ENCODE measurements around the gene HS6ST1. TPM values are rescaled to one million over a fixed set of nuclear protein-coding genes. Genes with fewer than 3 reads are reported as not detected.

HS6ST1 gene
- total RNA-seq, 1 experiment from 2014 or later = 20.3 TPM

DNA sequence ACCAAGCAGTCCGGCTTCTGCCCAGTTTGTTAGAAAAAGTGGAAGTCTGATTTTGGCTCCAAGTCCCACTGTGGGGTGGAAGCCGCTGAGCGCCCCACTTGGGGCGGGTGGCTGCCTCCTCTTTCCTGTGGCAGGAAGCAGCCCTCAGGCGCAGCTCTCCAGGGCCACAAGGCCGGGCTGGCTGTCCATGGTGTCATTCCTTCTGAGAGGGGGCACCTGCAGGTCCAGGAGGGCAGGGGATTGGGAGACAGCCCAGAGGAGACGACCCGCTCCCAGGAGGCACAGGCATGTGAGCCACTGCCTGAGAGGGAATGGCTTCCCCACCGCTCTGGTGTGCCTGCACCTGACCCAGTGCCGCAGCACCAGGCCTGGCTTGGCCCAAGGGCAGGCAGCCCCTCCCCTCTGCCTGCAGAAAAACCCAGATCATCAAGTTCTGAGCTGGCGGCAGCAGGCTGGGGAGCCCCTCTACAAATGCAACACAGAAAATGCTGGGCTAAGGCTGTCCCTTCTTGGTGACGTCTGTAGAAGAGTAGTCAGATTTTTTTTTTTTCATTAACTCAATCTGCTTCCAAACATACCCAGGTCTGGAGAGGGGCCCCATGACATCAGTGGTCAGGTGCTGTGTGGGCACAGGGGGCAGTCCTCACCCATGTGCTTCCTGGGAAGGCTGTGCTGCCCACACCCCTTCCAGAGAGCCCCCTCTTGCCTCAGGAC, 38.4 kb downstream of the HS6ST1 start:
- TF ChIP-seq, protein P1, sequence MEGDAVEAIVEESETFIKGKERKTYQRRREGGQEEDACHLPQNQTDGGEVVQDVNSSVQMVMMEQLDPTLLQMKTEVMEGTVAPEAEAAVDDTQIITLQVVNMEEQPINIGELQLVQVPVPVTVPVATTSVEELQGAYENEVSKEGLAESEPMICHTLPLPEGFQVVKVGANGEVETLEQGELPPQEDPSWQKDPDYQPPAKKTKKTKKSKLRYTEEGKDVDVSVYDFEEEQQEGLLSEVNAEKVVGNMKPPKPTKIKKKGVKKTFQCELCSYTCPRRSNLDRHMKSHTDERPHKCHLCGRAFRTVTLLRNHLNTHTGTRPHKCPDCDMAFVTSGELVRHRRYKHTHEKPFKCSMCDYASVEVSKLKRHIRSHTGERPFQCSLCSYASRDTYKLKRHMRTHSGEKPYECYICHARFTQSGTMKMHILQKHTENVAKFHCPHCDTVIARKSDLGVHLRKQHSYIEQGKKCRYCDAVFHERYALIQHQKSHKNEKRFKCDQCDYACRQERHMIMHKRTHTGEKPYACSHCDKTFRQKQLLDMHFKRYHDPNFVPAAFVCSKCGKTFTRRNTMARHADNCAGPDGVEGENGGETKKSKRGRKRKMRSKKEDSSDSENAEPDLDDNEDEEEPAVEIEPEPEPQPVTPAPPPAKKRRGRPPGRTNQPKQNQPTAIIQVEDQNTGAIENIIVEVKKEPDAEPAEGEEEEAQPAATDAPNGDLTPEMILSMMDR (IDR thresholded peaks at IDR 0.05; ENCODE audit: insufficient read depth in 1 of 2, low read depth in 1 of 2, low read length in 1 of 2, severe bottlenecking in 1 of 2, unreplicated experiment in 1 of 2) = no peak
- no peak overlapping the region for H3K4me3 Mint-ChIP-seq (ENCODE audit: unreplicated experiment)
- POLR2A ChIA-PET = no interaction called here
- no peaks in the 10 kb centered on the region for H3K27me3 Mint-ChIP-seq (ENCODE audit: insufficient read depth, unreplicated experiment)
- intact Hi-C loops (cut with micrococcal nuclease; ENCODE audit: unreplicated experiment) = no loop called here
- peaks cover 8% of the 10 kb centered on the region for H3K4me1 ChIP-seq
- H3K36me3 Mint-ChIP-seq (ENCODE audit: insufficient read depth, unreplicated experiment) = no peaks in the 10 kb centered on the region
- H3K27me3 ChIP-seq (replicated peaks; ENCODE audit: control insufficient read depth, insufficient read depth, low read length) = no peaks in the 10 kb centered on the region
- no peaks in the 10 kb centered on the region for H3K4me1 Mint-ChIP-seq (ENCODE audit: low read depth, unreplicated experiment)
- CTCF ChIA-PET = no interaction called here
- no peaks in the 10 kb centered on the region for H3K9me3 ChIP-seq
- H3K36me3 ChIP-seq (ENCODE audit: control insufficient read depth, insufficient read depth, low read length) = peaks cover 2% of the 10 kb centered on the region; the same call in 1 of the 2 replicates
- no peak overlapping the region for H3K27ac Mint-ChIP-seq (ENCODE audit: unreplicated experiment)
- peaks cover 2% of the 10 kb centered on the region for H3K9me3 Mint-ChIP-seq (ENCODE audit: unreplicated experiment)
- peak in 1 of 2 experiments; percentile 21 for DNase-seq
- no peak overlapping the region for H3K4me3 ChIP-seq (ENCODE audit: low read depth, low read length)
- no TSS peak for BruUV-seq (replicated peaks)

DNA sequence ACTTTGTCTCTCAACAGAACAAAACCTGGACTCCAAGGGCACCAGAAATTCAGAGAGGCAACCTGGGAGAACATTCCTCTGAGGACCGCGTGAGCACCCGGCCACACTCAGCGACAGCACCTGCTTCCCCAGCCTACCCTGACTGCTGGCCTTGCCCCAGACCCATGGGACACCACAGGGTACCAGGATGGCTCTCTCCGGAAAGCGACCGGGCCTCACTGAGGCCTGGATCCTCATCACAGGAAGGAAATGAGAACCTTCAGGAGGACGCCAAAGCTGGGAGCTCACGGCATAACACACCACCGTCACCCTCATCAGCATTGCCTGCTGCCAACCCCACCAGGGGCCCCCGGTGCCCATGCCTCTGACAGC, 38.9 kb downstream of the HS6ST1 start:
- TF ChIP-seq, protein P1 (IDR thresholded peaks at IDR 0.05; ENCODE audit: insufficient read depth in 1 of 2, low read depth in 1 of 2, low read length in 1 of 2, severe bottlenecking in 1 of 2, unreplicated experiment in 1 of 2) = no peak
- Mint-ChIP-seq H3K9me3 (ENCODE audit: unreplicated experiment) (peaks cover 8% of the 10 kb centered on the region), H3K4me1 (ENCODE audit: low read depth, unreplicated experiment) (no peaks in the 10 kb centered on the region), H3K27ac (ENCODE audit: unreplicated experiment) (no peak overlapping the region), H3K27me3 (ENCODE audit: insufficient read depth, unreplicated experiment) (no peaks in the 10 kb centered on the region), H3K36me3 (ENCODE audit: insufficient read depth, unreplicated experiment) (peaks cover 4% of the 10 kb centered on the region), H3K4me3 (ENCODE audit: unreplicated experiment) (no peak overlapping the region)
- Histone ChIP-seq H3K4me1 (peaks cover 8% of the 10 kb centered on the region), H3K9me3 (no peaks in the 10 kb centered on the region), H3K4me3 (ENCODE audit: low read depth, low read length) (no peak overlapping the region), H3K27me3 (replicated peaks; ENCODE audit: control insufficient read depth, insufficient read depth, low read length) (no peaks in the 10 kb centered on the region), H3K36me3 (ENCODE audit: control insufficient read depth, insufficient read depth, low read length) (peaks cover 2% of the 10 kb centered on the region; the same call in 1 of the 2 replicates)
- BruUV-seq (replicated peaks) = no TSS peak
- ChIA-PET POLR2A (no interaction called here), CTCF (no interaction called here)
- DNase-seq = no peak
- intact Hi-C loops (cut with micrococcal nuclease; ENCODE audit: unreplicated experiment) = no loop called here

DNA sequence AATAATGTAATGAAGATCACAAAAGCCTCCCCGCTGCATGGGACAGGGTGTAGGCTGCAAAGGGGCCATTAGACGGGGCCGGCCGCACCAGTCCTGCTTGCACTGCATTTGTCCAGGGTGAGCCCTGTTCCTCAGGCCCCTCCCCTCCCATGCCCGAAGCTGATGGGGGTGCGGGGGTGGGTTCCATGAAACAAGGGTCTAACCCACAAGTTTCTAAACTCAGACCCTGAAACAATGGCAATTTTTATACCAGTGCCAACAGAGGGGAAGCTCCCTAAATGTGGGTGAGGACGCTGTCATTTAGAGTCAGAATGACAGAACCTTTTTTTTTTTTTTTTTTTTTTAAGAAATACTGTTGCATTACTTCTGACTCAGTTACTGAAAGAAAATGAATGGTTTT, 39.7 kb downstream of the HS6ST1 start:
- H3K36me3 ChIP-seq (ENCODE audit: control insufficient read depth, insufficient read depth, low read length) = peaks cover 2% of the 10 kb centered on the region; the same call in 1 of the 2 replicates
- peaks cover 8% of the 10 kb centered on the region for H3K4me1 ChIP-seq
- POLR2A ChIA-PET = interaction anchor here (0.6 kb wide), 1 partner anchor 38 kb away, joined by 4 read pairs; no protein-coding TSS in a partner anchor
- H3K9me3 ChIP-seq = peaks cover 7% of the 10 kb centered on the region
- H3K4me3 ChIP-seq (ENCODE audit: low read depth, low read length) = no peak overlapping the region
- Mint-ChIP-seq H3K27me3 (ENCODE audit: insufficient read depth, unreplicated experiment) (no peaks in the 10 kb centered on the region), H3K4me3 (ENCODE audit: unreplicated experiment) (no peak overlapping the region), H3K36me3 (ENCODE audit: insufficient read depth, unreplicated experiment) (peaks cover 12% of the 10 kb centered on the region), H3K9me3 (ENCODE audit: unreplicated experiment) (peaks cover 15% of the 10 kb centered on the region), H3K27ac (ENCODE audit: unreplicated experiment) (no peak overlapping the region), H3K4me1 (ENCODE audit: low read depth, unreplicated experiment) (no peaks in the 10 kb centered on the region)
- TF ChIP-seq, protein P1 (IDR thresholded peaks at IDR 0.05; ENCODE audit: insufficient read depth in 1 of 2, low read depth in 1 of 2, low read length in 1 of 2, severe bottlenecking in 1 of 2, unreplicated experiment in 1 of 2) = no peak
- DNase-seq = no peak
- intact Hi-C loops (cut with micrococcal nuclease; ENCODE audit: unreplicated experiment) = no loop called here
- CTCF ChIA-PET = no interaction called here
- no TSS peak for BruUV-seq (replicated peaks)
- H3K27me3 ChIP-seq (replicated peaks; ENCODE audit: control insufficient read depth, insufficient read depth, low read length) = no peaks in the 10 kb centered on the region

Data from Caco-2 (cell line).